Kasumi-1 (cell line): ENCODE results near the gene MRPS26.
A peak's percentile ranks its signal among the peaks of the same experiment; 100 is the strongest.
"Not testable (repeated sequence)": the region's sequence is repeated elsewhere in the genome, so short reads cannot be mapped to it uniquely, and the experiment has no call there.

Source experiments
- DNase-seq, 2 experiments: peaks; one replicate each; lab custom pipeline; 2025; lab: John Stamatoyannopoulos, UW

MRPS26 gene

DNA sequence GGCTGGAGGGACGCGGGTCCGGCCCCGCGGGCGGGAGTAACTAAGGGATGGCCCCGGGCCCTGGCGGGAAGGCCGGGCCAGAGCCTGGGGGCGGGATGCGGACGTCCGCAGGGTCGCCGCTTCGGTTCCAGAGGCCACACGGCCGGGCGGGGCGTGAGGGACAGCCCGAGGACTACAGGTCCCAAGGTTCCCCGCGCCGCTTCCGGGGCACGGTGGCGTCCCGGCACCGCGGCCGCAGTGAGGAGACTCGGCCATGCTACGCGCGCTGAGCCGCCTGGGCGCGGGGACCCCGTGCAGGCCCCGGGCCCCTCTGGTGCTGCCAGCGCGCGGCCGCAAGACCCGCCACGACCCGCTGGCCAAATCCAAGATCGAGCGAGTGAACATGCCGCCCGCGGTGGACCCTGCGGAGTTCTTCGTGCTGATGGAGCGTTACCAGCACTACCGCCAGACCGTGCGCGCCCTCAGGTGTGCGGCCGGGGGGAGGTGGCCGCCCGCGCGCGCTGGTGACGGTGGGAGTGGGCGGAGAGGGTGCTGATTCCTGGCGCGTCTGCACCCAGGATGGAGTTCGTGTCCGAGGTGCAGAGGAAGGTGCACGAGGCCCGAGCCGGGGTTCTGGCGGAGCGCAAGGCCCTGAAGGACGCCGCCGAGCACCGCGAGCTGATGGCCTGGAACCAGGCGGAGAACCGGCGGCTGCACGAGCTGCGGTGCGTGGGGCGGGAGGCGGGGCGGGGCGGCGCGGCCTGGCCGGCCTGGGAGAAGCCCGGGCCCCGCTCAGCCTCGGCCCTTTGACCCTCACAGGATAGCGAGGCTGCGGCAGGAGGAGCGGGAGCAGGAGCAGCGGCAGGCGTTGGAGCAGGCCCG lies at the start of gene MRPS26:
MRPS26 (plus strand) TSS at position 237 of the 861 bp plus-strand sequence; CDS start at position 254, 17 bp downstream.
- DNase-seq, result peak; percentile 67

DNA sequence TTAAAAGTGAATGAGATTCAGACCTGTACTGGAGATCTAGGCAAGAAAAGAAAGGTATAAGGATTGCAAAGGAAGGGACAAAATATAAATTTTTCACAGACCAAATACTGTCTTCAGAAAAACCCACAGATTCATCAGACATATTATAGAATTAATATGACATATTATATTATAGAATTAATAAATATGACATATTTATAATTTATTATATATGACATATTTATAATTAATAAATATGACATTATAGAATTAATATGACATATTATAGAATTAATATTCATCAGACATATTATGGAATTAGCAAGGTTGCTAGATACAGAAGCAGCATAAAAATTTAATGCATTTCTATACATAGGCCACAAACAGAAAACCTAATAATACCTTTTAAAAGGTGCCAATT lies 47.1 kb upstream of the MRPS26 start:
- no peak for DNase-seq

DNA sequence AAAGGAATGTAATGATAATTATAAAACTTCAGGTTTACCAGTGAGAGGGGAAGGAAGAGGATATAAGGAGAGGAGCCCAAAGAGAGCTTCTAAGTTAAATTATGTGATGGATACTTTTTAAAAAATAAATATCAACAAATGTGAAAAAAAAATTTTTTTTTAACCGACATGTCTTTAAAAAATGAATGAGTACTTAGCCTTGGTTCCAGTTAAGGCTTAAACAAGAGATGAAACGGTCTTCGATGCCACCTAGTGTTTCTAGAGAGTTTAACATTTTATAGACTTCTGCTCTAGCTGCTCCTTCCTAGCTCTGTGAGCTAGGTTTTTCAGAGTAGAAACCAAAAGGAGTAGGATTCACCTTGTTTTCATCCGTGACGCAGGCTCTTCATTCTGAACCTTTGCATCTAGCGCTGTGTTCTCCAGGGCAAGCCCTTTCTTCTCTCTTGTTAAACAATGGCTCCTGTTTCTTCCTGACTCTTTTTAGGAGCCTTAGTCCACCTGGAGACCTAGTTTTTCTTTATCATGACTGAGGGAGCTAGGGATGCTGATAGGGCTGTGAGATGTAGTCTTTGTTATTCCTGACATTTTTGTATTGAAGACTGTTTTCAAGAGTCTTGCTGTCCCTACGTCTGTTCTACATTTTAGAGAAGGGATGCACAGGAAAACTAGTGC lies 44.9 kb upstream of the MRPS26 start:
- DNase-seq, result peak; percentile 69 to 87

DNA sequence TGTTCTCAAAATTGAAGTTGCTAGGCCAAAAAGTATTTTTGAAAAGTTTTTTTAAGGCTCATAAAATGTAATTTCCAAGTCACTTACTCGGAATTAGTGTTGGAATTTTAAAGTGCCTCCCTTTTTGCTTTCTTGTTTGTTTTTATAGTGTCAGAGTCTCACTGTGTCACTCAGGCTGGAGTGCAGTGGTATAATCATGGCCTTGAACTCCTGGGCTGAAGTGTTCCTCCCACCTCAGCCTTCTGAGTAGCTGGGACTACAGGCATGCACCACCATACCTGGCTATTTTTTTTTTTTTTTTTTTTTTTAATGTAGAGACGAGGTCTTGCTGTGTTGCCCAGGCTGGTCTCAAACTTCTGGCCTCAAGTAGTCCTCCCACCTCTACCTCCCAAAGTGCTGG lies 42.4 kb upstream of the MRPS26 start:
- no peak for DNase-seq

DNA sequence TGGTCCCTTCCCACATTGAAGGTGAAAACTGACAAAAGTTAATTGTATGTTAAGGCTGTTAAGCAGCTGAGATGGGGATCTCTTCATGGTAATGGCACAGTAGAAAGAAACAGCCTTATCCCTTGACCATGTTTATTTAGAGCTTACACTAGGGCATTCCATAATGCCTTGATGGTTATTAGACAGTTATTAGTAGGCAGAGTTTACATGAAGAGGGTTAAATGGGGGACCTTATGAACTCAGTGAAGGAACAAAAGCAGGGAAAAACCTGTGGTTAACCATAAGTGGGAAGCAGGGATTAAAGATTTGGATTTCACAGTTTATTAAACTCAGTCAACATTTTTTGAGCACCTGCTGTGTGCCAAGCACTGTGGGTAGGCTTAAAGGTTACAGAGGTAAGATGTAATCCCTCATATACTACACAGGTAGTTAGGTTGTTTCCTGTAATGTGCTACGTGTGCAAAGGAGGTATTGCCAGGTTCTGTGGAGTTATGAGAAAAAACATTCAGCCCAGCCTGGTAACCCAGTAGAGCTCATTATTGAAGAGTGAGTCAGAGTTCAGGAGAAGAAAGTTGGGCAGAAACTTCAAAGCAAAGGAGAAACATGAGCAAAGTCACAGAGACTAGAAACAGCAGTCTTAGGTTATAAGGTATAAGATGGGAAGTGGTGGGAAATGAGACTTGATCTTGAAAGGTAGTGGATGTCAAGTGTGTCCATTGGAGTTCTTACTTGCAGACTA lies 34.7 kb upstream of the MRPS26 start:
- DNase-seq, result no peak

DNA sequence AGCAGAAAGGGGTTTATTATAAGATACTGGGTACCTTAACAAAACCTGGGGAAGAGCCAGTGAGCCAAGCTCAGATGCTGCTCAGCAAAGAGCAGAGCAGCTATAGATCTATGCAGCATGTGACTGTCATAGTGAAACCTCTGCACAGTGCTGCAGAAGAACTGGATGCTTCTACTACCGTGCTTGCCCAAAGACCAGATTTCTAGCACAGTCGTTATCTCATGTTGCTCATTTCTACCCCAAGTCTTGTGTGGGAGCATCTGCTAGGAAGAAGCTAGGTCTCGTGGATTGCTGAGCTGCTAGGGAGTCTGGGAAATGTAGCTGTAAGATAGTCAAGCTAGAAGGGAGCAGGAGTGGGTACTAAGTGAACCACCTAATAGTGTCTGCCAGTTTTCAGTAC lies 34.1 kb upstream of the MRPS26 start:
- no peak for DNase-seq

DNA sequence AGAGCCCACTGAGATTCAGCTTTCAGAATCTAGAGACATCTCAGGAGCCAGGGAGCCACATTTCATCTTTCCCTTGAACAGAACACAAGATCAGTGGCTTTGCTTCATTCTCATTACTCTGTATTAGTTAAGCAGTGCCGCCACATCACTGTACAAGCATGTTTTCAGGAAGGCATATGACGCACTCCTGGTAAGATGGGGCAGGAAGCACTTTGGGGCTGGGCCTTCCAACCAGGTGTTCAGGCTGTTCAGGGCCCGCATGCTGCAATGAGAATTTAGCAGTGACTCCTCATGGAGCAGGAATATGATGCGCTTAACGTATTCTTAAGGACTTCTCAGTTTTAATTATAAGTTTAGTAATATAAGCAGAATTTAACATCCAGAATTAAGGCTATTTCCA lies 32.1 kb upstream of the MRPS26 start:
- DNase-seq, result no peak

DNA sequence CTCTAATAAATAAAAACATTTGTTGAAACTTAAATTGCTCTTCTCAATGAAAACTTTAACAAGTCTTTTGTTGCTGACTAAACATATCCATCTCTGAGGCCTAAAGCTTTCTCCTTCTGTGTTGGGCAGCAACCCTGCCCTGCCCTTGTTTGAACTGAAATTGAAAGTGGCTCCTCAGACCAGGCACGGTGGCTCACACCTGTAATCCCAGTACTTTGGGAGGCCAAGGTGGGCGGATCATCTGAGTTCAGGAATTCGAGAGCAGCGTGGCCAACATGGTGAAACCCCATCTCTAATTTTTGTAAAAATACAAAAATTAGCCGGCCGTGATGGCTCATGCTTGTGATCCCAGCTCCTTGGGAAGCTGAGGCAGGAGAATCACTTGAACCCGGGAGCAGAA lies 31.7 kb upstream of the MRPS26 start:
- no peak for DNase-seq

DNA sequence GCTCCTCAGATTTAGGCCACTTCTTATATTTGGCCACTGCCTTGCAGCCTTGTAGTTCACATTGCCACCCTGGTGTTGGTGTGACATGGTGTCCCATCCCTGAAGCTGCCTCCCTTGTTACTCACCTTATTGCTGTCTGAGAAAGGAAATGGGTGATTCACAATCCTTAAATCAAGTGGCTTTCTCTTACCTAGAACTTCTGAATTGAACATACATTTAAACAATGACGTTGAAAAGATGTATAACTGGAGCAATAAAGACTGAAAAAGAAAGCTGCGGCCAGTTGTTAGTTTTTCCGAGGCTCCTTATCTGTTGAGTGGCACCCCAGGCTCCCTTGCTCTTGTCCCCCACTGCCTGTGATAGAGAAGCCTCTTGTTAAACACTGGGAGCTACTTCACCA lies 31.2 kb upstream of the MRPS26 start:
- DNase-seq, result no peak

DNA sequence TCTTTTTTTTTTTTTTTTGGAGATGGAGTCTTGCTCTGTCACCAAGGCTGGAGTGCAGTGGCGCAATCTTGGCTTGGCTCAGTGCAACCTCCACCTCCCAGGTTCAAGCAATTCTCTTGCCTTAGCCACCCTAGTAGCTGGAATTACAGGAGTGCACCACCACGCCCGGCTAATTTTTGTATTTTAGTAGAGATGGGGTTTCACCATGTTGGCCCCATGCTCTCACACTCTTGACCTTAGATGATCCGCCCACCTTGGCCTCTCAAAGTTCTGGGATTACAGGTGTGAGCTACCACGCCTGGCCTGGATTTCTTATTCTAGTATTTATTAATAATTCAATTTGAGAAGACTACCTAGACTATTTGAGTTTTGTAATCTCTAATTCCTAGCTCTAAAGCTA lies 30.6 kb upstream of the MRPS26 start:
- DNase-seq, result not testable (repeated sequence)

DNA sequence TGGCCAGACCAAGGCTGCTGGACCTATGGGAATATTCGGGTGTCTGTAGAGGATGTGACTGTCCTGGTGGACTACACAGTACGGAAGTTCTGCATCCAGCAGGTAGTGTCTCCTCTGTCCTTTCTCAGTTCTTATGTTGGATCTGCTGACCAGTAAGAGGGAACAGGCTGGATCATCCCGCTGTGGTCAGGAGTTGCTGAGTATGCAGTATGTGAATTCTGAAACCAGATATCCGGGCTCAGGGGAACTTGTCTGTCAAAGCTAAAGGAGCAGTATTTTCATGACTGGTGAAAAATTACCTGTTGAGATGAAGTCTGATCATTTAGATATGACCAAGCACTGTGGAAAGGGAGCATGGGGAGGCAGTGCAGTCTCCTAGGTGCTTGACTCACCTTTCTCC lies 24.5 kb upstream of the MRPS26 start:
- no peak for DNase-seq

DNA sequence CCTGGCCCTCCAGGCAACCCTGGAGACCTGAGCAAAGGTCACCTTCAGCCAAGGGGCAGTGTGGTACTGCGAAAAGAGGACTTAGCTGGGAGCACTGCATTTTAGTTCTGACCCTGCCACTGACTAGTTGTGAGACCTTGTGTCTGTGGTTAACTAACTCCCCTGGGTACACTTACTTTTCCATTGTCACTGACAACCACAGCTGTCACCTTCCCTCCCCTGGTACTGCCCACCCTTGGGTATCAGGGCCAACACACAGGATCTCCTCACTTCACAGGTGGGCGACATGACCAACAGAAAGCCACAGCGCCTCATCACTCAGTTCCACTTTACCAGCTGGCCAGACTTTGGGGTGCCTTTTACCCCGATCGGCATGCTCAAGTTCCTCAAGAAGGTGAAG lies 24.1 kb upstream of the MRPS26 start:
- no peak for DNase-seq

DNA sequence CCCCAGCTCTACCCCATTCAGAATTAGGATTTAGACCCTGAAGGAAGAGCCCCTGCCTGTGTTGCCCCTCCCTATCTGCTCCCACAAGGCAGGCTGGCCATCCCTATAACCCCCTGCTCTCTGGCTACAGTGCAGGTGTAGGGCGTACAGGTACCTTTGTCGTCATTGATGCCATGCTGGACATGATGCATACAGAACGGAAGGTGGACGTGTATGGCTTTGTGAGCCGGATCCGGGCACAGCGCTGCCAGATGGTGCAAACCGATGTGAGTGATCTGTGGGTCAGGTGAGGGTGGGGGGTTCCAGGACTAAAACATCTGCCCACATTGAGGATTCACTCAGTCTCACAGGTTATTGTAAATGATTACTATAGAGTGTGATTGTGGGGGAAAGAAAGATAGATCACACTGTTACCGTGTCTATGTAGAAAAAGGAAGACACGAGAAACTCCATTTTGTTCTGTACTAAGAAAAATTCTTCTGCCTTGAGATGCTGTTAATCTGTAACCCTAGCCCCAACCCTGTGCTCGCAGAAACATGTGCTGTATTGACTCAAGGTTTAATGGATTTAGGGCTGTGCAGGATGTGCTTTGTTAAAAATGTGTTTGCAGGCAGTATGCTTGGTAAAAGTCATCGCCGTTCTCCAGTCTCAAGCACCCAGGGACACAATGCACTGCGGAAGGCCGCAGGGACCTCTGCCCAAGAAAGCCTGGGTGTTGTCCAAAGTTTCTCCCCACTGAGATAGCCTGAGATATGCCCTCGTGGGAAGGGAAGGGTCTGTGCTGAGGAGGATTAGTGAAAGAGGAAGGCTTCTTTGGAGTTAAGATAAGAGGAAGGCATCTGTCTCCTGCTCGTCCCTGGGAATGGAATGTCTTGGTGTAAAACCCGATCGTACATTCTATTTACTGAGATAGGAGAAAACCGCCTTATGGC lies 23.0 kb upstream of the MRPS26 start:
- not testable (repeated sequence) for DNase-seq

DNA sequence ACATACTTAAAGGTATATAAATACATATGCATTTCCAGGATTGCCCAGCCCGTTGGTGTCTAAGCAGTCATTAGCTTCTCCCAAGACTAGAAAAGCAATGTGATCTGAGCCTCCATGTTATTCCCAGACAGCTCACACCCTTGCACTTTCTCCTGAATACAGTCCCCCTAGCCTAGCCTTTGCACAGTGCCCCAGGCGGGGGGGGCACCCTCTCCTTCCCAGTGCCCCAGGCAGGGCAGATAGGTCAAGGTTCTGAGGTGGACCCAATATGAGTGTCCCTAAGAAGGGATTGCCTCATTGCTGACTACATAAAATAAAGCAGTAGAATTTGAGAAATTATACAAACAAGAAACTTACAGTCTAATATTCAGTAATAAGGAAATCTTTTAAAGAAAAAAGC lies 17.9 kb upstream of the MRPS26 start:
- DNase-seq, result no peak

DNA sequence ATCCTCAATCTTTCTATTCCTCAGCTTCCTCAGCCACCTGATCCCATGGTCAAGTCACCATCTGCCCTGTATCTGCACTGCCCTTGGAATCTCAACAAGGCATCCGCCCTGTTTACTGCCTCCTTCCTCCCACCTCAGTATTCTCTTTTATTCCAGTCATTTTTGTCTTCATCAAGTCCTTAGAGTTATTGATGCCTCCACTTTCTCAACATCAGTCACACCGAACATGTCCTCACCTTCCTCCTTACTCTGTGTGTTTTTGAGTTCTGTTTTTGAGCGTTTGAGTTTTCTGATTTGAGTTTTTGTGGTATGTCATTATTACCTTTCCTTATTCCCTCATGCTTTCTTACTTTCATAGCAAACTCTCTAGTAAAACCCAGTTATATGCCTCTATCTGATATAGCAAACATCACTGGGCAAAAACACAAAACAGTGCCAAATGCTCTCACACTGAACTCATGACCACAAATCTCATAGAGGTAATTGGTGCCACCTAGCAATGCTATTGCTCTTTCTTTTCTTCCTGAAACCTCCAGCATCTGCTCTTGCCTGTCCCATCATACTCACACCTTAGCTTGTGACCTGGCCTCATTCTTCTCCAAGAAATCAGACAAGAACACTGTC lies 14.2 kb upstream of the MRPS26 start:
- no peak for DNase-seq

DNA sequence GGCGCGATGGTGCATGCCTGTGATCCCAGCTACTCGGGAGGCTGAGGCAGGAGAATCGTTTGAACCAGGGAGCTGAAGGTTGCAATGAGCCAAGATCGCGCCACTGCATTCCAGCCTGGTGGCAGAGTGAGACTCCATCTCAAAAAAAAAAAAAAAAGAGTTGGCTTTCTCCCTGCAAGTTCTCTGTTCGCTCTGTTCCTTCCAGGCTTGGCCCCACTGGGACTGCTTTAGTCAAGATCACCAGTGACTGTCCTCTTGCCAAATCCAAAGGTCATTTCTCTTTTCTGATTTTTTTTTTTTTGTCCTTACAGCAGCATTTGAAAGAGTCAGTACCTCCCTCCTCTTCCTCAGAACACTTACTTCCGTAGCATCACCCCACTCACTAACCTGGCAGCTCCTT lies 13.2 kb upstream of the MRPS26 start:
- DNase-seq, result no peak

DNA sequence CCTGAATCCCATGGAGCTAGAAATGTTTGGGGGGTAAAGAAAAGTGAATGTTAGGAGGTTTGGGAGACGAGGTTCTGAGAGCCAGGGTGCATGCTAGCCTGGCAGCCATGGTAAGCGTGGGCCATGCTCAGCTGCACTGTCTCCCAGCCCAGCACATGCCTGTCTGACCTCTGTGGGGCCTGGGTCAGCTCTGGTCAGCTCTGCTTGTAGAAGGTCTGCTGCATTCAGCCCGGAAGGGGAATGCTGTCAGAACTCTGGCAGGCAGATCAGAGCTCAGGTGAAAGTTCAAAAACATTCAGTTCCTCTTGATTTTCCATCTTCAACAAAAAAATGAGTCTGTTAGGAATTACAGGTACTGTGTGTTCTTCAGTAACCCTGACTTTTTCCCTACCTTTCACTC lies 8.2 kb upstream of the MRPS26 start:
- DNase-seq, result no peak

DNA sequence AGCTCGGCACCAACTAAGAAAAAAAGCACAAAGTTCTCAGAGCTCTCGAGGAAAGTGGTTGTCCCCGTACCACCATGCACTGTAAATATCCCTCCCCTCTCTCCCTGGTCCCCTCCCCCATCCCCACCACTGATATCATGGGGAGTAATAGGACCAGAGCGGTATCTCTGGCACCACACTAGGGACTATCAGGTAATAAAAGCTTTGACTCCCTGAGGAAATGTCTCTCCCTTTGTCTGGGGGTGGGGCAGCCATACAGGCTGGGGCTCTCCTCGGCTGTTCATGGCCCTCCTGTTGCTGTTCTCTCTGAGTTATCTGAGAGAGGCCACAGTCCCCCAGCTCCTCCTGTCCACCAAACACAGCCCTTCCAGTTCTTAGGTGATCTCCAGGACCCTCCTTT lies 7.4 kb upstream of the MRPS26 start:
- no peak for DNase-seq

DNA sequence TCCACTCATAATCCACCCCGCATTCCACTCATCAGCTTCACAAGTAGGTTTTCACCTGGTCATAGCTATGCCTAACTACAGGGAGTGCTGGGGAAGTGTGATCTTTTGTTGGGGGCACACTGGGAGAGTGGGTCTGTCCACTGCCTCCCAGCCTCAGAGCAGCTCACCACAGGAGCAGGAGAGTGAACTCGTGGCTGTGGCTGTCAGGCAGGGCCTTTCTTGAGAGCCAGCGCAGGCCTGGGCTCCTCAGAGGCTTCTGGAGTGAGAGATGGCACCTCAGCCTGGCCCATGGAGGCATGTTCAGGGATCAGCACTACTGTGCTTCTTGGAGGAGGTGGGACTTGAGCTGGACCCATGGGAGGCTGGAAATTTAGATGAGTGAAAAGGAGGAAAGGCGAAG lies 6.4 kb upstream of the MRPS26 start:
- no peak for DNase-seq

DNA sequence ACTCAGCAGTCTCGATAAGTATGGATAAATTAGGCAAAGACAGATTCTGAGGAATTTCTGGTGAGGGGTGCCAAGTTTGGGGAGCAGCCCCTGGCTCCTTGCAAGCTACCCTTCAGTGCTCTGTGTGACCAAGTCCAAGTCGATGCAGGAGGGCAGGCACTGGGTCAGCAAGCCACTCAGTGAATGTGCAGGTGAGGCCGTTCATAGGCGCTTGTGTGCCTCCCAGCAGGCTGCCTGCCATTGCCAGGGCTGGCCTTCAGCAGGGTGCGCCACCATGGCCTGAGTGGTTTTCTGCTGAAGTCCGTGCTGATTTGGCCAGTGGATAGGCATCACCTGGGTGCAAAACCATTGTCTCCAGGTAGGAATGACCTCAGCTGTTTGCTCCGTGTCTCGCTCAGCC lies 5.8 kb upstream of the MRPS26 start:
- no peak for DNase-seq

DNA sequence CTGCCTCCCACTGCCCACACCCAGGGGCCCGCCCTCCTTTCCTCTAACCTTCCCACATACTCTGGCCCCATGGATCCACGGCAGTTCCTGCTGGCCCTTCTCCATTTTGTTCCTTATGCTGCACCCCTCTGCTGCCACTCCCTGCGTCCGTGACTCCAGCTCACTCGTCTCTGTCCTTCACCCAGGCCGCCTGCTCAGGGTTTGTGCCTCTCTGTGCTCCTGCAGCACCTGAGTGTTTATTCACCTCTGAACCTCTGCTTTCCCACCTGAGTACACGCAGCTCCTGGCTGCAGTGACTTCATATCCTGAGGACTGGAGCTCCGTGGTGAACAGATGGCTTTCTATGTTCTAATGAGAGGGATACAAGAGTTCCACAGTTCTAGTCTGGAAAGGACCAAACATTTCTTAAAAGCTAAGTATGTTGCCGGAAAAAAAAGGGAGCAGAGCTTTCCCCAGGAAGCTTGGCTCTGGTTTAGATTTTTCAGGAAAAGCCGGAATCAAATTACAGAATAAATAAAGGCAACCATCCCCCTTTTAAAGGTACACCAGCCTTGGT lies 3.9 kb upstream of the MRPS26 start:
- no peak for DNase-seq
